ENCODE measurements around the gene NDST1. TPM values are rescaled to one million over a fixed set of nuclear protein-coding genes. Genes with fewer than 3 reads are reported as not detected.

The NDST1 gene
- total and polyA plus RNA-seq, 10 donors: 6.1 to 360 (median 223) TPM

DNA sequence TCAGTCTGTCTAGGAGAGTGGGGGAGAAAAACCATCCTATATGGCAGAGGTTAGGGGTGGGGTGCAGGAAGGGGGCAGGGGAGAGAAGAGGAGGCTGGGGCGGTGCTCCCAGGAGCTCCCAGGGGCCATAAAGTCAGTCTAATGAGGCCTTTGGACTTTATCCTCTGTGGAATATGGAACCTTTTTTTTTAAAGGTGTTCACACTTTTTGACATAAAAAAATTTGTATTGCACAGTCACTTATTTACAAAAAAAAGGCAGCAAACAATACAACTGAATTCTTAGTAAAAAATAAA is 80.6 kb downstream of the NDST1 start:
- peaks cover 0 to 26% (median 14%) of the 10 kb centered on the region in 6 donors for H3K4me1 ChIP-seq
- no peaks in the 10 kb centered on the region for H3K36me3 ChIP-seq
- no peak overlapping the region for H3K27ac ChIP-seq
- 81 to 100% (median 82%) methylated on average over 1 of the region's 1 CpG for WGBS, 5 donors
- H3K9me3 ChIP-seq: no peaks in the 10 kb centered on the region
- intact Hi-C loops (cut with DNase I; ENCODE audit: low total_unique reads): no loop called here
- TF ChIP-seq POLR2A (IDR thresholded peaks at IDR 0.05) (no peak), POLR2AphosphoS5 (IDR thresholded peaks at IDR 0.05) (no peak)
- TF ChIP-seq, protein P1, sequence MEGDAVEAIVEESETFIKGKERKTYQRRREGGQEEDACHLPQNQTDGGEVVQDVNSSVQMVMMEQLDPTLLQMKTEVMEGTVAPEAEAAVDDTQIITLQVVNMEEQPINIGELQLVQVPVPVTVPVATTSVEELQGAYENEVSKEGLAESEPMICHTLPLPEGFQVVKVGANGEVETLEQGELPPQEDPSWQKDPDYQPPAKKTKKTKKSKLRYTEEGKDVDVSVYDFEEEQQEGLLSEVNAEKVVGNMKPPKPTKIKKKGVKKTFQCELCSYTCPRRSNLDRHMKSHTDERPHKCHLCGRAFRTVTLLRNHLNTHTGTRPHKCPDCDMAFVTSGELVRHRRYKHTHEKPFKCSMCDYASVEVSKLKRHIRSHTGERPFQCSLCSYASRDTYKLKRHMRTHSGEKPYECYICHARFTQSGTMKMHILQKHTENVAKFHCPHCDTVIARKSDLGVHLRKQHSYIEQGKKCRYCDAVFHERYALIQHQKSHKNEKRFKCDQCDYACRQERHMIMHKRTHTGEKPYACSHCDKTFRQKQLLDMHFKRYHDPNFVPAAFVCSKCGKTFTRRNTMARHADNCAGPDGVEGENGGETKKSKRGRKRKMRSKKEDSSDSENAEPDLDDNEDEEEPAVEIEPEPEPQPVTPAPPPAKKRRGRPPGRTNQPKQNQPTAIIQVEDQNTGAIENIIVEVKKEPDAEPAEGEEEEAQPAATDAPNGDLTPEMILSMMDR (IDR thresholded peaks at IDR 0.05 in 8 of 11, conservative IDR thresholded peaks at IDR 0.05 in 3 of 11): no peak
- H3K4me3 ChIP-seq: no peak overlapping the region
- no peak for DNase-seq
- no peaks in the 10 kb centered on the region for H3K27me3 ChIP-seq (replicated peaks in 1 of 7)

DNA sequence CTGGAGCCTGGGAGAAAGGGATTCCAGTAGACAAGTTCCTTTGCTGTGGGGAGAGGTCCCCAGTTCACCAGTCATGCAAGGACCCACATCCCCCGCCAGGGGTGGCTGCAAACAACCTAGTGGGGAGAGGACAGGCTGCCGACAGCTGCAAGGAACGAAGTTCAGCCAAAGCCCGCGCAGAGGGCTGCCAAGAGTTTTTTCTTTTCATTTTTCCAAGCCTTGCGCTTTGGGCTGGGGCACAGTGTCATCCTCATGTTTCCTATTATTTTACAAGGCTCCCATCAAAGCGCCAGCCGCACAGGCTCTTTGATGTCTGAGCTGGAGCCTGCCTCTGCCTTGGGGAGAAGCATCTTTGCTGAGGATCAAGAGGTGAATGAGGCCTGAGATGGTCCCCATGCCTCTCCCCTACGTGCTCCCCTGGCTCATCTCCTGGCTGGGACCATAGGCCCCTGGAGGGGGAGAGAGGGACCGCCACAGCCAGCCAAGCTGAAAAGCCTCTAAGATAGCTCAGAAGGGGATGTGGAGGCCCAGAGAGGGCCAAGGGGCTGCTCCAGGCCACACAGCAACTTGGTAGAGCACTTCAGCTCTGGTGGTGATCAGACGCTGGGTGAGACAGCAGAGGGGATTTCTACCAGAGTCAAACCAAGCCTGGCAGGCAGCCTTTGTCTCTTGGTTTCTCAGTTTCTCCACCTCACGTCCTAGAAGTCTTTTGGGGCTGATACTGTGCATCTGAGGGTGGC is 82.1 kb downstream of the NDST1 start:
- DNase-seq: peak; percentile 69
- TF ChIP-seq, protein P1 (IDR thresholded peaks at IDR 0.05 in 8 of 11, conservative IDR thresholded peaks at IDR 0.05 in 3 of 11): peak in 8 of 11 experiments; percentile 6 to 56 (median 36)
- TF ChIP-seq POLR2AphosphoS5 (IDR thresholded peaks at IDR 0.05) (peak in 2 of 3 donors; percentile 33 to 55), POLR2A (IDR thresholded peaks at IDR 0.05) (no peak)
- no peaks in the 10 kb centered on the region for H3K36me3 ChIP-seq
- H3K27ac ChIP-seq: peak overlapping the region in 4 of 8 donors; percentile 20 to 54 (median 42)
- H3K27me3 ChIP-seq (replicated peaks in 1 of 7): no peaks in the 10 kb centered on the region
- 66 to 81% (median 74%) methylated on average over 11 to 12 of the region's 12 CpGs for WGBS, 5 donors
- H3K4me1 ChIP-seq: peaks cover 0 to 29% (median 17%) of the 10 kb centered on the region in 6 donors
- no peaks in the 10 kb centered on the region for H3K9me3 ChIP-seq
- no peak overlapping the region for H3K4me3 ChIP-seq
- intact Hi-C loops (cut with DNase I; ENCODE audit: low total_unique reads): no loop called here

DNA sequence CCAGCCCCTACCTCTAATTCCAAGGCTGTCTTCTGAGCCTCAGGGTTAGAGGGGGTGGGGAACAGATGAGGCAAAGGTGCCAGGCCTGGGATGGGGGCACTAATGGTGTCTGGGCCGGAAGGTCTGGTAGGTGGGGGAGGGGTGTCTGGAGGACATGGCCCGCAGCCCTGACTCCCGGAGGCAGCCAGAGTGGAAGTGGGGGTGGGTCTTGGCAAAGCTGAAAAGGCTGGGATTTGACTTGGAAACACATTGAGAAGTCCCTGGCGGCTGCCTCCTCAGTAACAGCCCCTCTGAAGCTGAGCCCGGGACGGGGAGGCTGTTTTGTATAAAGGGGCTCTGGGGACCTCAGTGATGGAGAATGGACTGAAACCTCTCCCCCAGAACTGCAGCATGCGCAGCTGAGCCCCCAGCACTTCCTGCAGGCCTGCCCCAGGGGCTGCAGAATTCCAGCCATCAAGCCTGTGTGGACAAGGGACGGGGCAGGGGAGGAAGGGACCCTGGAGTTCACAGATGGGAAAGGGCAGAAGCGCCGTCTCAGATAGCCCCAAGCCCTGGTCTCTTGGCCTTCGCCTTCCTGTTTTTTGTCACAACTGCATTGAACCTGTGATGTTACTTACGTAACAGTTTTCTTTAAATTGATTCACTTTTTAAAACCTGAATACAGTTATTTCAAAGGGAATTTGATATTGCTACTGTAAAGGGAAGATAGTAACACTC is 83.2 kb downstream of the NDST1 start:
- peak; percentile 65 for DNase-seq

More for the DNA sequence above, 83.2 kb downstream of the NDST1 start:
- H3K36me3 ChIP-seq: no peaks in the 10 kb centered on the region
- 45 to 79% (median 68%) methylated on average over 12 of the region's 12 CpGs for WGBS, 5 donors
- H3K9me3 ChIP-seq: no peaks in the 10 kb centered on the region
- TF ChIP-seq POLR2A (IDR thresholded peaks at IDR 0.05) (no peak), POLR2AphosphoS5 (IDR thresholded peaks at IDR 0.05) (no peak)
- TF ChIP-seq, protein P1 (IDR thresholded peaks at IDR 0.05 in 8 of 11, conservative IDR thresholded peaks at IDR 0.05 in 3 of 11): no peak
- intact Hi-C loops (cut with DNase I; ENCODE audit: low total_unique reads): no loop called here
- H3K4me3 ChIP-seq: no peak overlapping the region
- peaks cover 0 to 40% (median 22%) of the 10 kb centered on the region in 6 donors for H3K4me1 ChIP-seq
- peak overlapping the region in 5 of 8 donors; percentile 19 to 54 (median 40) for H3K27ac ChIP-seq
- no peaks in the 10 kb centered on the region for H3K27me3 ChIP-seq (replicated peaks in 1 of 7)

All from spleen (tissue), 11 donors.